ENCODE data around the gene LTBP1.

LTBP1 gene

GRCh38 chr2:32932825-32933755 is 13.7 kb upstream of the LTBP1 start:
- no peak for DNase-seq

GRCh38 chr2:32933756-32934095 is 13.0 kb upstream of the LTBP1 start:
- no peak for DNase-seq

- no peak for DNase-seq
These were observed 8.9 kb upstream of the LTBP1 start for GRCh38 chr2:32937602-32938448.

- no peak for DNase-seq
These were observed 7.8 kb upstream of the LTBP1 start for GRCh38 chr2:32938934-32939333.

- DNase-seq: no peak
These were observed 6.3 kb upstream of the LTBP1 start for GRCh38 chr2:32940316-32940997.

GRCh38 chr2:32941944-32942690 is 4.6 kb upstream of the LTBP1 start:
- DNase-seq: no peak

GRCh38 chr2:32942793-32943485 is 3.8 kb upstream of the LTBP1 start:
- no peak for DNase-seq

- no peak for DNase-seq
These were observed 1.5 kb upstream of the LTBP1 start for GRCh38 chr2:32945286-32945685.

GRCh38 chr2:32947076-32947483 is 327 bp downstream of the LTBP1 start:
- no peak for DNase-seq

GRCh38 chr2:32947484-32948143 is 861 bp downstream of the LTBP1 start:
- no peak for DNase-seq

- DNase-seq: no peak
These were observed 1.5 kb downstream of the LTBP1 start for GRCh38 chr2:32948266-32948665.

- DNase-seq: no peak
These were observed 2.5 kb downstream of the LTBP1 start for GRCh38 chr2:32949260-32949659.

GRCh38 chr2:32951672-32952071 is 4.9 kb downstream of the LTBP1 start:
- no peak for DNase-seq

- DNase-seq: no peak
These were observed 6.2 kb downstream of the LTBP1 start for GRCh38 chr2:32952761-32953476.

- DNase-seq: no peak
These were observed 7.5 kb downstream of the LTBP1 start for GRCh38 chr2:32954206-32954605.

- no peak for DNase-seq
These were observed 12.1 kb downstream of the LTBP1 start for GRCh38 chr2:32958821-32959220.

GRCh38 chr2:32960238-32960637 is 13.5 kb downstream of the LTBP1 start:
- DNase-seq: no peak

- no peak for DNase-seq
These were observed 14.1 kb downstream of the LTBP1 start for GRCh38 chr2:32960647-32961403.

- DNase-seq: no peak
These were observed 15.9 kb downstream of the LTBP1 start for GRCh38 chr2:32962690-32963089.

- no peak for DNase-seq
These were observed 17.2 kb downstream of the LTBP1 start for GRCh38 chr2:32963941-32964340.
